Upper lobe of right lung (tissue), 1 donor: ENCODE results near the gene CHRD. TPM values are rescaled to one million over a fixed set of nuclear protein-coding genes. Genes with fewer than 3 reads are reported as not detected.

Experiments used
- ATAC-seq: fragments of 200-7000 bp; cut with Tn5 transposase; one replicate; pipeline ENCODE4 v1.9.1; 2020; ENCODE audit warnings: mild to moderate bottlenecking, moderate library complexity
- DNase-seq: peaks from one replicate; pipeline ENCODE4 v3.0.0-alpha.2; 2020
- H3K27ac ChIP-seq: fragments of 200-600 bp; one replicate; pipeline ENCODE4 v1.8.0; 2022
- H3K27me3 ChIP-seq: fragments of 200-600 bp; one replicate; pipeline ENCODE4 v1.8.0; 2022; ENCODE audit warnings: mild to moderate bottlenecking
- H3K36me3 ChIP-seq: fragments of 200-600 bp; one replicate; pipeline ENCODE4 v1.8.0; 2022
- H3K4me1 ChIP-seq: fragments of 200-600 bp; one replicate; pipeline ENCODE4 v1.8.0; 2022
- H3K4me3 ChIP-seq: fragments of 200-600 bp; one replicate; pipeline ENCODE4 v1.8.0; 2022; ENCODE audit warnings: mild to moderate bottlenecking
- H3K9me3 ChIP-seq: fragments of 200-600 bp; one replicate; pipeline ENCODE4 v1.8.0; 2022
- CTCF ChIP-seq: fragments of 200-600 bp; IDR thresholded peaks from one replicate; pipeline ENCODE4 v1.8.0; 2022; ENCODE audit warnings: antibody characterized with exemption
- intact Hi-C: fragments of 100-400 bp; cut with DNase I; formaldehyde crosslinking; loops from one replicate; pipeline ENCODE4 v1.11.0; 2022
- total RNA-seq: library from RNA; stranded (reverse); fragmentation: NEBNext Ultra II Directional; extraction: Animal tissue kit (Norgen Biotek cat#: 25700); gene quantifications from one replicate; pipeline ENCODE4 v1.2.1, GENCODE V29; 2021
- donor health status: DM: no; HTN: yes; CAD: no; lungs with severe emphysema.

CHRD gene
- total RNA-seq, 1 donor from 2014 or later, result 5.3 TPM

DNA sequence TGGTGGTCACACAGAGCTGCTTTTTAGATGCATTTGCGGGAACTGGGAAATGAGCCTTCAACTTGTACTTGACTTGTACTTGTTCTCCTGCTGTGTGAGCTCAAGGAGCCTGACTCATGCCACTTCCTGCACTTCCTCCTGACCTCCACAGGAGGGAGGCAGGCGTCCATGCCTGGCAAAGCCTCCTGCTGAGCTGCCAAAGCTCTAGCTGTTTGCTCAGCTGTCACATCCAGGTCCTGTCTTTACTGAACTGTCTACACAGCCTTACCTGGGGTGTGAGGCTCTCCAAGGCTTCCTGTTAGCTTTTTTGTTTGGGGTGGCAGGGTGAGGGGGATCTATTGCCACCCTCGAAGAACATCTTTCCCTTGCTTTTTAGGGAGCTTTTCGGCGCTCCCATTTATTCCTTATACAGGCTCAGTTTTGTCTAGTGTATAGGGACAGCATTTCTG, 8.3 kb upstream of the CHRD start:
- intact Hi-C loops, result loop anchor here (10.0 kb wide), 1 partner anchor 143 kb away; no protein-coding TSS in a partner anchor
- H3K4me3 ChIP-seq, result no peak overlapping the region
- TF ChIP-seq CTCF, result peak; percentile 93
- H3K9me3 ChIP-seq, result no peaks in the 10 kb centered on the region
- H3K27me3 ChIP-seq, result no peaks in the 10 kb centered on the region
- no peak overlapping the region for H3K27ac ChIP-seq
- ATAC-seq (peak; percentile 98), DNase-seq (peak; percentile 85)
- H3K36me3 ChIP-seq, result peaks cover 27% of the 10 kb centered on the region
- H3K4me1 ChIP-seq, result peaks cover 20% of the 10 kb centered on the region

- no peak overlapping the region for H3K4me3 ChIP-seq
- H3K36me3 ChIP-seq, result peaks cover 21% of the 10 kb centered on the region
- intact Hi-C loops, result loop anchor here (10.0 kb wide), 1 partner anchor 142 kb away; no protein-coding TSS in a partner anchor
- H3K27ac ChIP-seq, result no peak overlapping the region
- ATAC-seq (no peak), DNase-seq (no peak)
- peaks cover 20% of the 10 kb centered on the region for H3K4me1 ChIP-seq
- H3K9me3 ChIP-seq, result no peaks in the 10 kb centered on the region
- peaks cover 4% of the 10 kb centered on the region for H3K27me3 ChIP-seq
- no peak for TF ChIP-seq CTCF
Observed at GRCh38 chr3:184372296-184372821, 7.5 kb upstream of the CHRD start.

- H3K27ac ChIP-seq, result no peak overlapping the region
- H3K36me3 ChIP-seq, result peaks cover 16% of the 10 kb centered on the region
- DNase-seq, result no peak
- ATAC-seq, result no peak
- peaks cover 20% of the 10 kb centered on the region for H3K4me1 ChIP-seq
- peaks cover 5% of the 10 kb centered on the region for H3K27me3 ChIP-seq
- H3K4me3 ChIP-seq, result no peak overlapping the region
- H3K9me3 ChIP-seq, result no peaks in the 10 kb centered on the region
- intact Hi-C loops, result loop anchor here (10.0 kb wide), 1 partner anchor 142 kb away; no protein-coding TSS in a partner anchor
- no peak for TF ChIP-seq CTCF
Observed at GRCh38 chr3:184372911-184373310, 6.9 kb upstream of the CHRD start.

GRCh38 chr3:184373422-184373821, 6.4 kb upstream of the CHRD start:
- TF ChIP-seq CTCF, result no peak
- no peak overlapping the region for H3K4me3 ChIP-seq
- H3K9me3 ChIP-seq, result no peaks in the 10 kb centered on the region
- intact Hi-C loops, result loop anchor here (10.0 kb wide), 1 partner anchor 141 kb away; no protein-coding TSS in a partner anchor
- peaks cover 18% of the 10 kb centered on the region for H3K4me1 ChIP-seq
- ATAC-seq, result no peak
- no peak overlapping the region for H3K27ac ChIP-seq
- DNase-seq, result peak; percentile 43
- H3K36me3 ChIP-seq, result peaks cover 11% of the 10 kb centered on the region
- peaks cover 5% of the 10 kb centered on the region for H3K27me3 ChIP-seq

GRCh38 chr3:184375747-184376461, 4.0 kb upstream of the CHRD start:
- no peak for ATAC-seq
- Histone ChIP-seq H3K4me3 (no peak overlapping the region), H3K27ac (no peak overlapping the region), H3K27me3 (peaks cover 15% of the 10 kb centered on the region), H3K36me3 (no peaks in the 10 kb centered on the region), H3K9me3 (no peaks in the 10 kb centered on the region), H3K4me1 (peaks cover 14% of the 10 kb centered on the region)
- peak; percentile 47 for DNase-seq
- TF ChIP-seq CTCF, result no peak
- intact Hi-C loops, result loop anchor here (10.0 kb wide), 1 partner anchor 139 kb away; no protein-coding TSS in a partner anchor
